OCI-LY7 (cell line): ENCODE measurements around the gene ELP1. TPM values are rescaled to one million over a fixed set of nuclear protein-coding genes. Genes with fewer than 3 reads are reported as not detected.

Experiments
- BruUV-seq: library from RNA; stranded (reverse); fragments of 400-500 nt; replicated peaks from 2 replicates; lab custom pipeline; 2021; lab: Mats Ljungman, UMichigan
- CTCF ChIA-PET: fragments of 300-600 bp; sonication (Branson Sonifier 250); formaldehyde crosslinking; loops from one replicate; lab custom pipeline; 2022; ENCODE audit warnings: antibody characterized with exemption; ENCODE audit not compliant: unreplicated experiment; lab: Charles Lee
- POLR2A ChIA-PET: fragments of 300-600 bp; sonication (Branson Sonifier 250); formaldehyde crosslinking; loops from one replicate; lab custom pipeline; 2022; ENCODE audit warnings: antibody characterized with exemption; lab: Charles Lee
- DNase-seq: peaks from one replicate; pipeline ENCODE4 v3.0.0-alpha.2; 2015; ENCODE audit warnings: low spot score
- H2AFZ ChIP-seq: fragments of 200-600 bp; sonication (generic), shearing (Covaris generic); 2 replicates; pipeline ENCODE4 v1.6.1; 2014; ENCODE audit warnings: mild to moderate bottlenecking, antibody characterized with exemption, low read length, moderate library complexity
- H3K27ac ChIP-seq: fragments of 200-600 bp; sonication (generic); 2 replicates; pipeline ENCODE4 v1.5.1; 2014; ENCODE audit warnings: mixed run types, low read depth, mild to moderate bottlenecking, moderate library complexity, low read length, inconsistent platforms; ENCODE audit not compliant: poor library complexity, severe bottlenecking
- H3K36me3 ChIP-seq: fragments of 200-600 bp; sonication (generic); 2 replicates; pipeline ENCODE4 v1.6.1; 2014; ENCODE audit warnings: mild to moderate bottlenecking, antibody characterized with exemption, low read length, moderate library complexity, mixed read lengths; ENCODE audit not compliant: insufficient read depth
- H3K4me1 ChIP-seq: fragments of 200-600 bp; sonication (generic); 2 replicates; pipeline ENCODE4 v1.5.1; 2014; ENCODE audit warnings: mild to moderate bottlenecking, low read length; ENCODE audit not compliant: insufficient read depth, poor library complexity, severe bottlenecking
- H3K4me2 ChIP-seq: fragments of 200-600 bp; sonication (generic); 2 replicates; pipeline ENCODE4 v1.6.1; 2014; ENCODE audit warnings: mild to moderate bottlenecking, low read length
- H3K4me3 ChIP-seq: fragments of 200-600 bp; sonication (generic); 2 replicates; pipeline ENCODE4 v1.5.1; 2014; ENCODE audit warnings: mild to moderate bottlenecking, low read depth, low read length; ENCODE audit not compliant: poor library complexity, severe bottlenecking
- H3K79me2 ChIP-seq: fragments of 200-600 bp; sonication (generic); 2 replicates; pipeline ENCODE4 v1.6.1; 2016; ENCODE audit warnings: low read depth, mild to moderate bottlenecking, low read length, moderate library complexity, mixed read lengths; ENCODE audit not compliant: insufficient read depth
- H3K9me2 ChIP-seq: fragments of 200-600 bp; sonication (generic); 2 replicates; pipeline ENCODE4 v1.6.1; 2016; ENCODE audit warnings: mild to moderate bottlenecking, low read length, mixed read lengths; ENCODE audit not compliant: insufficient read depth
- H3K9me3 ChIP-seq: fragments of 200-600 bp; sonication (generic); 2 replicates; pipeline ENCODE4 v1.6.1; 2014; ENCODE audit warnings: mild to moderate bottlenecking, mixed run types, low read length, mixed read lengths
- H4K20me1 ChIP-seq: fragments of 200-600 bp; sonication (generic); 2 replicates; pipeline ENCODE4 v1.6.1; 2014; ENCODE audit warnings: mild to moderate bottlenecking, antibody characterized with exemption, low read length, moderate library complexity, mixed read lengths; ENCODE audit not compliant: insufficient read depth
- EZH2phosphoT487 ChIP-seq: fragments of 200-600 bp; sonication (generic); IDR thresholded peaks from 2 replicates; pipeline ENCODE4 v1.6.1; 2018; ENCODE audit warnings: low read depth, borderline replicate concordance, mild to moderate bottlenecking, mixed run types, antibody characterized with exemption, low read length, moderate library complexity, mixed read lengths
- intact Hi-C: fragments of 100-400 bp; cut with micrococcal nuclease; formaldehyde crosslinking; loops from one replicate; pipeline ENCODE4 v1.10.0; 2022; ENCODE audit not compliant: unreplicated experiment
- total RNA-seq, 2 experiments: library from RNA; depleted of rRNA in 1 of 2; stranded (reverse); fragments of >200 nt in 1 of 2; shearing (Covaris generic) in 1 of 2; gene quantifications; 2 replicates each; pipeline ENCODE4 v1.2.3, GENCODE V29; 2014 to 2022
- TF ChIP-seq, protein P1 (sequence below): fragments of 200-600 bp; sonication (generic); conservative IDR thresholded peaks from 2 replicates; pipeline ENCODE4 v1.5.1; 2014; ENCODE audit warnings: mild to moderate bottlenecking, antibody characterized with exemption, low read length, moderate library complexity, mixed read lengths

The ELP1 gene
- total RNA-seq, 2 experiments from 2014 or later: 33.3 to 42.0 TPM

DNA sequence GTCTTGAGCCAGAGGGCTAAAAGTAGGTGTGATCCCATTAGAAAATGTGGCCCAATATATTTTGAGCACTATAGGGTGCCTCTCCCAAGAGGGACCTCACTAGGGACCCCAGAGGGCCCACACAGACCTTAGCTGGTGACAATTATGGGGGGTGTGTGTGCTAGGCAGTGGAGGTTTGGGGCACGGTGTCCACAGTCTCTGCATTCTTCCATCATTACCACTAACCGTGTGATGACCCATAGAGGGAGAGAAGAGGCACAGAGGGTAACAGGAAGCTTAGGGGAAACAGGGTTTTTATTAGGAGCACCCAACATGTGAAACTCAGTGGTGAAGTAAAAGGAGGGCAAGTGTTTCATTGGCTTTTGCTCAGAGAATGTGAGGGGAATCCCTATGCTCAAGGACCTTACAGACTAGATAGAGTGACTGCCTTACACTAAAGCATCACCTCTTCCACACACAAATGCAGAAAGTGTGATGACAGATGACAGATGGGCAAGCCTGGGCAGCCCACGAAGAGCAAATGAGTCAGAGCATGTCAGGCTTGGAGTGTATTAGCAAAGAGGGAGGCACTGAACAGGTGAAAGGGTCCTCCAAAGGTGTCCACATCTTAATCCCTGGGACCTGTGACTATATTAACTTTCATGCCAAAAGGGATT, 74.3 kb downstream of the ELP1 start:
- Histone ChIP-seq H3K9me3 (no peaks in the 10 kb centered on the region), H4K20me1 (no peaks in the 10 kb centered on the region), H3K4me1 (no peaks in the 10 kb centered on the region), H3K36me3 (no peaks in the 10 kb centered on the region), H2AFZ (no peak overlapping the region), H3K79me2 (no peaks in the 10 kb centered on the region), H3K4me2 (no peak overlapping the region), H3K4me3 (no peak overlapping the region), H3K27ac (no peak overlapping the region), H3K9me2 (no peaks in the 10 kb centered on the region)
- no peak for TF ChIP-seq EZH2phosphoT487
- TF ChIP-seq, protein P1, sequence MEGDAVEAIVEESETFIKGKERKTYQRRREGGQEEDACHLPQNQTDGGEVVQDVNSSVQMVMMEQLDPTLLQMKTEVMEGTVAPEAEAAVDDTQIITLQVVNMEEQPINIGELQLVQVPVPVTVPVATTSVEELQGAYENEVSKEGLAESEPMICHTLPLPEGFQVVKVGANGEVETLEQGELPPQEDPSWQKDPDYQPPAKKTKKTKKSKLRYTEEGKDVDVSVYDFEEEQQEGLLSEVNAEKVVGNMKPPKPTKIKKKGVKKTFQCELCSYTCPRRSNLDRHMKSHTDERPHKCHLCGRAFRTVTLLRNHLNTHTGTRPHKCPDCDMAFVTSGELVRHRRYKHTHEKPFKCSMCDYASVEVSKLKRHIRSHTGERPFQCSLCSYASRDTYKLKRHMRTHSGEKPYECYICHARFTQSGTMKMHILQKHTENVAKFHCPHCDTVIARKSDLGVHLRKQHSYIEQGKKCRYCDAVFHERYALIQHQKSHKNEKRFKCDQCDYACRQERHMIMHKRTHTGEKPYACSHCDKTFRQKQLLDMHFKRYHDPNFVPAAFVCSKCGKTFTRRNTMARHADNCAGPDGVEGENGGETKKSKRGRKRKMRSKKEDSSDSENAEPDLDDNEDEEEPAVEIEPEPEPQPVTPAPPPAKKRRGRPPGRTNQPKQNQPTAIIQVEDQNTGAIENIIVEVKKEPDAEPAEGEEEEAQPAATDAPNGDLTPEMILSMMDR: no peak
- ChIA-PET POLR2A (no interaction called here), CTCF (no interaction called here)
- intact Hi-C loops: no loop called here
- DNase-seq: no peak
- no TSS peak for BruUV-seq

DNA sequence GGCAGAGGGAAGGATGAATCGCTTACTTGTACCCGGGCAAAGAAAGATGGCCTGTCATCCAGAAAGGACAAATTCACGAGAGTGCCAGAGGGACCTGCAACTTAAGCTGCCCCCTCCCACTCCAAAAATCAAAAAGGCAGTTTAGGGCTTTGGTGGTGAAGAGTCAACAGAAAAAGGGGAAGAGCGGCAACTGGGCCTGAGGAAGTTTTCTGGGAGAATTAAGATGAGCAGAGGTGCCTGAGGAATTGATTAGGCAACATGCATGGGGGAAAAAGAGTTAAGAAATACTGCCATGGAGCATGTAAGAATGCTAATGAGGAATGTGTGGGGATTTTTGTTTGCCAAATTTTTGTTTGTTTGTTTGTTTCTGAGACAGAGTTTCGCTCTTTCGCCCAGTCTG, 76.4 kb downstream of the ELP1 start:
- ChIA-PET CTCF (no interaction called here), POLR2A (no interaction called here)
- Histone ChIP-seq H2AFZ (no peak overlapping the region), H3K9me3 (no peaks in the 10 kb centered on the region), H3K79me2 (no peaks in the 10 kb centered on the region), H4K20me1 (no peaks in the 10 kb centered on the region), H3K27ac (no peak overlapping the region), H3K4me3 (no peak overlapping the region), H3K36me3 (no peaks in the 10 kb centered on the region), H3K9me2 (no peaks in the 10 kb centered on the region), H3K4me1 (no peaks in the 10 kb centered on the region), H3K4me2 (no peak overlapping the region)
- TF ChIP-seq, protein P1: no peak
- TF ChIP-seq EZH2phosphoT487: no peak
- DNase-seq: no peak
- intact Hi-C loops: no loop called here
- BruUV-seq: no TSS peak

DNA sequence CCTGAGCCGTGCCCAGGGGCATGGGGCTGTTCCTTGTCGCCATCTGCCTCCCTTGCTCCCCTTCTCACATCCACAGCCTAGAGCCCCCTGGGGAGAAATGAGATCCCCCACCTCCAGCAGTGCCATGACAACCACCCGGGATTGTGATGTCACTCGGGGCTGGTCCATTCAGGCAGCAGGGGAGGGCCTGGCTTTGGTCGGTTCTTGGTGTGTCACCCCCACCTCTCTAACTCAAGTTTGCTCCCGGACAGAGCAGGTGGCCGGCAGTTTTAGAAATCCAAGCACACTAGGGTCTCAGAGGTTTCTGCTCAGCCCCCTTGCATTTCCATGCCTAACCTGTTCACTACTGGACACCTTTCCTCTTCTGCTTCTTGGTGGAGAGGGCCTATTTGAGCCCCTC, 78.0 kb downstream of the ELP1 start, which contains the start of gene ACTL7B:
ACTL7B (minus strand) TSS at position 99 of the 400 bp plus-strand sequence; CDS start at position 43, 56 bp downstream.
- H2AFZ ChIP-seq: no peak within 1 kb of the TSS
- POLR2A ChIA-PET: interaction anchor here (1.5 kb wide), 1 partner anchor 29 kb away, joined by 3 read pairs; no protein-coding TSS in a partner anchor
- no TSS peak for BruUV-seq
- H3K4me3 ChIP-seq: no peak within 1 kb of the TSS
- no peaks in the 10 kb centered on the region for H4K20me1 ChIP-seq
- no peak within 1 kb of the TSS for H3K4me2 ChIP-seq
- CTCF ChIA-PET: no interaction called here
- intact Hi-C loops: no loop called here
- H3K9me2 ChIP-seq: no peaks in the 10 kb centered on the region
- H3K9me3 ChIP-seq: no peaks in the 10 kb centered on the region
- H3K79me2 ChIP-seq: no peaks in the 10 kb centered on the region
- no peak for TF ChIP-seq EZH2phosphoT487
- TF ChIP-seq, protein P1: no peak
- no peak for DNase-seq
- no peak within 1 kb of the TSS for H3K27ac ChIP-seq
- no peaks in the 10 kb centered on the region for H3K36me3 ChIP-seq
- no peaks in the 10 kb centered on the region for H3K4me1 ChIP-seq
